ENCODE results near the gene SYNJ2.

GRCh38 chr6:158115508-158115907 lies 133.8 kb downstream of the SYNJ2 start:
- TF ChIP-seq EZH2 (IDR thresholded peaks at IDR 0.05; ENCODE audit: insufficient read depth, poor library complexity, severe bottlenecking) (no peak), EZH2phosphoT487 (IDR thresholded peaks at IDR 0.05; ENCODE audit: insufficient read depth, low read depth) (no peak)
